ENCODE measurements around the gene ZBTB40. TPM values are rescaled to one million over a fixed set of nuclear protein-coding genes. Genes with fewer than 3 reads are reported as not detected.

Gene ZBTB40
- total RNA-seq, 1 experiment from 2014 or later: 25.3 TPM

- CTCF ChIA-PET: no interaction called here
- Histone ChIP-seq H3K27me3 (replicated peaks; ENCODE audit: insufficient read depth, low read depth, low read length, poor library complexity) (no peaks in the 10 kb centered on the region), H3K27ac (ENCODE audit: low read depth, low read length, poor library complexity, severe bottlenecking) (no peak overlapping the region), H3K4me3 (ENCODE audit: low read depth, low read length, poor library complexity, severe bottlenecking) (no peak overlapping the region), H3K4me1 (ENCODE audit: insufficient read depth, low read length, poor library complexity, severe bottlenecking) (no peaks in the 10 kb centered on the region), H3K36me3 (ENCODE audit: insufficient read depth, low read length, poor library complexity, severe bottlenecking) (no peaks in the 10 kb centered on the region), H3K9me3 (ENCODE audit: low read depth, low read length, poor library complexity, severe bottlenecking) (no peaks in the 10 kb centered on the region)
- DNase-seq (ENCODE audit: low spot score): no peak
- POLR2A ChIA-PET (ENCODE audit: low non-redundant PET): interaction anchor here (0.7 kb wide), 1 partner anchor 82 kb away, joined by 3 read pairs; no protein-coding TSS in a partner anchor
- intact Hi-C loops (cut with micrococcal nuclease; ENCODE audit: unreplicated experiment): no loop called here
- TF ChIP-seq CTCF (conservative IDR thresholded peaks at IDR 0.05; ENCODE audit: low read depth, low read length) (no peak), EZH2 (IDR thresholded peaks at IDR 0.05; ENCODE audit: borderline replicate concordance, low read depth, low read length, poor library complexity, severe bottlenecking) (no peak)
- no TSS peak for BruUV-seq (replicated peaks)
Observed at GRCh38 chr1:22536506-22536905, 84.9 kb downstream of the ZBTB40 start.

- Histone ChIP-seq H3K9me3 (ENCODE audit: low read depth, low read length, poor library complexity, severe bottlenecking) (no peaks in the 10 kb centered on the region), H3K36me3 (ENCODE audit: insufficient read depth, low read length, poor library complexity, severe bottlenecking) (no peaks in the 10 kb centered on the region), H3K27ac (ENCODE audit: low read depth, low read length, poor library complexity, severe bottlenecking) (no peak overlapping the region), H3K27me3 (replicated peaks; ENCODE audit: insufficient read depth, low read depth, low read length, poor library complexity) (no peaks in the 10 kb centered on the region), H3K4me3 (ENCODE audit: low read depth, low read length, poor library complexity, severe bottlenecking) (no peak overlapping the region), H3K4me1 (ENCODE audit: insufficient read depth, low read length, poor library complexity, severe bottlenecking) (no peaks in the 10 kb centered on the region)
- BruUV-seq (replicated peaks): no TSS peak
- POLR2A ChIA-PET (ENCODE audit: low non-redundant PET): no interaction called here
- no peak for TF ChIP-seq CTCF (conservative IDR thresholded peaks at IDR 0.05; ENCODE audit: low read depth, low read length)
- TF ChIP-seq EZH2 (IDR thresholded peaks at IDR 0.05; ENCODE audit: borderline replicate concordance, low read depth, low read length, poor library complexity, severe bottlenecking): no peak
- CTCF ChIA-PET: no interaction called here
- intact Hi-C loops (cut with micrococcal nuclease; ENCODE audit: unreplicated experiment): no loop called here
- DNase-seq (ENCODE audit: low spot score): no peak
Observed at GRCh38 chr1:22537441-22538139, 85.9 kb downstream of the ZBTB40 start.

- Histone ChIP-seq H3K27me3 (replicated peaks; ENCODE audit: insufficient read depth, low read depth, low read length, poor library complexity) (peaks cover 2% of the 10 kb centered on the region), H3K4me1 (ENCODE audit: insufficient read depth, low read length, poor library complexity, severe bottlenecking) (no peaks in the 10 kb centered on the region), H3K27ac (ENCODE audit: low read depth, low read length, poor library complexity, severe bottlenecking) (no peak overlapping the region), H3K36me3 (ENCODE audit: insufficient read depth, low read length, poor library complexity, severe bottlenecking) (no peaks in the 10 kb centered on the region), H3K9me3 (ENCODE audit: low read depth, low read length, poor library complexity, severe bottlenecking) (no peaks in the 10 kb centered on the region), H3K4me3 (ENCODE audit: low read depth, low read length, poor library complexity, severe bottlenecking) (no peak overlapping the region)
- DNase-seq (ENCODE audit: low spot score): no peak
- no TSS peak for BruUV-seq (replicated peaks)
- POLR2A ChIA-PET (ENCODE audit: low non-redundant PET): no interaction called here
- TF ChIP-seq CTCF (conservative IDR thresholded peaks at IDR 0.05; ENCODE audit: low read depth, low read length) (no peak), EZH2 (IDR thresholded peaks at IDR 0.05; ENCODE audit: borderline replicate concordance, low read depth, low read length, poor library complexity, severe bottlenecking) (no peak)
- CTCF ChIA-PET: no interaction called here
- intact Hi-C loops (cut with micrococcal nuclease; ENCODE audit: unreplicated experiment): no loop called here
Observed at GRCh38 chr1:22539510-22540118, 88.0 kb downstream of the ZBTB40 start.
